BLaER1 (cell line): Measurements from ENCODE around the gene HSD17B4.
A peak's percentile ranks its signal among the peaks of the same experiment; 100 is the strongest.

Experiments used
- H3K27ac ChIP-seq: shearing (Covaris generic); formaldehyde crosslinking; 2 replicates; pipeline ENCODE4 v1.8.1; 2022
- H3K27me3 ChIP-seq: shearing (Covaris generic); formaldehyde crosslinking; 2 replicates; pipeline ENCODE4 v1.8.1; 2022
- H3K36me3 ChIP-seq: shearing (Covaris generic); formaldehyde crosslinking; 2 replicates; pipeline ENCODE4 v1.8.1; 2022
- H3K4me1 ChIP-seq: shearing (Covaris generic); formaldehyde crosslinking; 2 replicates; pipeline ENCODE4 v1.8.1; 2022
- H3K4me2 ChIP-seq: shearing (Covaris generic); formaldehyde crosslinking; 2 replicates; pipeline ENCODE4 v1.8.1; 2022
- H3K4me3 ChIP-seq: shearing (Covaris generic); formaldehyde crosslinking; 2 replicates; pipeline ENCODE4 v1.8.1; 2022
- H3K9ac ChIP-seq: shearing (Covaris generic); formaldehyde crosslinking; 2 replicates; pipeline ENCODE4 v1.8.1; 2022
- H3K9me3 ChIP-seq: shearing (Covaris generic); formaldehyde crosslinking; 2 replicates; pipeline ENCODE4 v1.8.1; 2022
- H4K20me1 ChIP-seq: shearing (Covaris generic); formaldehyde crosslinking; 2 replicates; pipeline ENCODE4 v1.8.1; 2022
- Cebpa-rat ChIP-seq: shearing (Covaris generic); IDR thresholded peaks from 2 replicates; pipeline ENCODE4 v1.8.1; 2022

Gene HSD17B4, protein sequence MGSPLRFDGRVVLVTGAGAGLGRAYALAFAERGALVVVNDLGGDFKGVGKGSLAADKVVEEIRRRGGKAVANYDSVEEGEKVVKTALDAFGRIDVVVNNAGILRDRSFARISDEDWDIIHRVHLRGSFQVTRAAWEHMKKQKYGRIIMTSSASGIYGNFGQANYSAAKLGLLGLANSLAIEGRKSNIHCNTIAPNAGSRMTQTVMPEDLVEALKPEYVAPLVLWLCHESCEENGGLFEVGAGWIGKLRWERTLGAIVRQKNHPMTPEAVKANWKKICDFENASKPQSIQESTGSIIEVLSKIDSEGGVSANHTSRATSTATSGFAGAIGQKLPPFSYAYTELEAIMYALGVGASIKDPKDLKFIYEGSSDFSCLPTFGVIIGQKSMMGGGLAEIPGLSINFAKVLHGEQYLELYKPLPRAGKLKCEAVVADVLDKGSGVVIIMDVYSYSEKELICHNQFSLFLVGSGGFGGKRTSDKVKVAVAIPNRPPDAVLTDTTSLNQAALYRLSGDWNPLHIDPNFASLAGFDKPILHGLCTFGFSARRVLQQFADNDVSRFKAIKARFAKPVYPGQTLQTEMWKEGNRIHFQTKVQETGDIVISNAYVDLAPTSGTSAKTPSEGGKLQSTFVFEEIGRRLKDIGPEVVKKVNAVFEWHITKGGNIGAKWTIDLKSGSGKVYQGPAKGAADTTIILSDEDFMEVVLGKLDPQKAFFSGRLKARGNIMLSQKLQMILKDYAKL

GRCh38 chr5:119452373-119453039, at the start of gene HSD17B4:
Gene HSD17B4 (plus strand): TSS chr5:119452497. CDS start chr5:119452576, 79 bp downstream.
- Histone ChIP-seq H3K36me3 (peaks cover 12% of the 10 kb centered on the region; the same call in 1 of the 2 replicates), H3K27me3 (no peaks in the 10 kb centered on the region), H3K9ac (peak within 1 kb of the TSS; percentile 80), H3K4me1 (peaks cover 23% of the 10 kb centered on the region), H3K4me2 (peak within 1 kb of the TSS; percentile 76), H3K27ac (peak within 1 kb of the TSS; percentile 79), H3K9me3 (peaks cover 24% of the 10 kb centered on the region), H4K20me1 (no peaks in the 10 kb centered on the region), H3K4me3 (peak within 1 kb of the TSS; percentile 79)
- no peak for TF ChIP-seq Cebpa-rat

DNA sequence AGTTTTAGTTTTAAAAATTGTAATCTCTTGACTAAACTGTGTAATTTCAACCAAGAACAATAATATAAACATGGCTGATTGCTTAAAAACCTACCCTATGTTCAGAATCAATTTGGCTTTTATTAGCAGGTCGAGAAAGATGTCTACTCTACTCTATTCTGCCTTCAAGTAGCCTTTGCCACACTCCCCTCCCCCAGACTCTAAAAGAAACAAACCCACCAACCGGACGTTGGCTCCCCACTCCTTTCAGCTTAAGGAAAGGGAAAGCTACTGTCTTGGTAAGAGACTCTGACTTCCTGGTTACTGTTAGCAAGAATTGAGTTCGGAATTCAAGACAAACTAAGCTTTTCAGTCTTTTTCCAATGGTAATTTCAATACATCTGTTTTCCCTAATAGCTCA, 49.7 kb upstream of the HSD17B4 start:
- no peak overlapping the region for H3K4me3 ChIP-seq
- H3K9me3 ChIP-seq = no peaks in the 10 kb centered on the region
- no peaks in the 10 kb centered on the region for H4K20me1 ChIP-seq
- H3K4me2 ChIP-seq = no peak overlapping the region
- peaks cover 16% of the 10 kb centered on the region for H3K4me1 ChIP-seq
- H3K9ac ChIP-seq = no peak overlapping the region
- no peaks in the 10 kb centered on the region for H3K27me3 ChIP-seq
- no peak overlapping the region for H3K27ac ChIP-seq
- no peaks in the 10 kb centered on the region for H3K36me3 ChIP-seq
- TF ChIP-seq Cebpa-rat = no peak

- H3K4me2 ChIP-seq = no peak overlapping the region
- H3K27ac ChIP-seq = no peak overlapping the region
- H3K9me3 ChIP-seq = no peaks in the 10 kb centered on the region
Observed at GRCh38 chr5:119404033-119404432, 48.3 kb upstream of the HSD17B4 start.

GRCh38 chr5:119405419-119405818, 46.9 kb upstream of the HSD17B4 start:
- no peaks in the 10 kb centered on the region for H3K9me3 ChIP-seq
- H3K4me1 ChIP-seq = peaks cover 11% of the 10 kb centered on the region; the same call in 1 of the 2 replicates
- no peak overlapping the region for H3K27ac ChIP-seq
- TF ChIP-seq Cebpa-rat = no peak
- H3K4me3 ChIP-seq = no peak overlapping the region
- no peaks in the 10 kb centered on the region for H4K20me1 ChIP-seq
- H3K27me3 ChIP-seq = no peaks in the 10 kb centered on the region
- no peaks in the 10 kb centered on the region for H3K36me3 ChIP-seq
- H3K4me2 ChIP-seq = no peak overlapping the region
- H3K9ac ChIP-seq = no peak overlapping the region

More at GRCh38 chr5:119404033-119404432, 48.3 kb upstream of the HSD17B4 start:
- Histone ChIP-seq H3K4me1 (peaks cover 14% of the 10 kb centered on the region), H3K9ac (no peak overlapping the region), H3K36me3 (no peaks in the 10 kb centered on the region), H3K4me3 (no peak overlapping the region), H4K20me1 (no peaks in the 10 kb centered on the region), H3K27me3 (no peaks in the 10 kb centered on the region)
- no peak for TF ChIP-seq Cebpa-rat

DNA sequence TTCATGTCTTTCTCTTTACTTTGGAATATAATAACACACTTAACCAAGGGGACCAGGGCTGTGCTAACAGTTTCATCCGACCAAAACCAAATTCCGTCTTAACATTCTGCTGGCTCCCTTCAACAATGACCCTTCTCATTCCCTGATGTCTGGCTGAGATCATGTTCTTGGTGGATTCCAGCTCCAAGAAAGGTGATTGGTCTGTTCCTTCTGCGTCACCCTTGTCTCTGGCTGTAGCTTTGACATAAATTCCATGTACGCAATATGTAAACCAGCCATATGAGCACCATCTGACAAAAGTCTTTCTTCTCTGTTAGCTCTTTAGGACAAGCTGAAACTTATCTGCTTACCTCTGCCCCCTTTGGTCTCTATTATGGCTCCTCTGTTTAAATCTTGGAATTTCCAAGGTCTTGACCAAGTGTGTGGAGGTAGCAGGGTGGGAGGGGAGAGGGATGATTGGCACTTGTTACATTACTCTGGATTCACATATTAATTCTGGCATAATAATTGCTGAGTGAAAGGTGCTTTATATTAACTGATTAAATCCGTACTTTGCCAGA, 45.7 kb upstream of the HSD17B4 start:
- Histone ChIP-seq H4K20me1 (no peaks in the 10 kb centered on the region), H3K4me1 (peaks cover 11% of the 10 kb centered on the region; the same call in 1 of the 2 replicates), H3K4me2 (no peak overlapping the region), H3K27me3 (no peaks in the 10 kb centered on the region), H3K27ac (no peak overlapping the region), H3K36me3 (no peaks in the 10 kb centered on the region), H3K9me3 (no peaks in the 10 kb centered on the region), H3K9ac (no peak overlapping the region), H3K4me3 (no peak overlapping the region)
- TF ChIP-seq Cebpa-rat = no peak

DNA sequence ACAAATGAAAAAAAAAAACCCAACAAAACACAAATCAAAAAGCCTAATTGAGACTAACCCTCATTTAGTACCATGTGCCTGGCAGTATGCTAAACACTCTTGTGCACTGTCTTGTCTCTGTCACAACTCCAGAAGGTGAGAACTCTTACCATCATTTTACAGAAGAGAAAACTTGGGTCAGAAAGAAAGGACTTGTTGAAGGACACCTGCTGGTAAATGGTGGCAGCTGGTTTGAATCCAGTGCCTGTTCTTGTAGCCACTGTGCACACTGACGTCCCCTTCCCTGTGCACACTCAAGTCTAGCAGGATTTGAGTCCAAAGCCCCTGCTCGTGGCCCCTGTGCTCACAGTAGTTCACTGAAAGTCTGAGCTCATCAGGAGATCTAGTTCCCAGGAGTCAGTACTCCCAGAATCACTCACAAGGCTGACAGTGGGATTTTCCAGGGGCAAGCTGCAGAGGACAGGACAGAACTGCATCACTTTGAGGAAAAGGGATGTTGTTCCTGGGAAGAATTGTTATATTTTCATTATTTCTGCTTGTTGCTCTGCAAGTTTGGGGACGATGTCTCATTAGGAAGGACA, 43.0 kb upstream of the HSD17B4 start:
- no peak overlapping the region for H3K27ac ChIP-seq
- no peak overlapping the region for H3K4me2 ChIP-seq
- H3K36me3 ChIP-seq = no peaks in the 10 kb centered on the region
- H3K9me3 ChIP-seq = no peaks in the 10 kb centered on the region
- no peak for TF ChIP-seq Cebpa-rat
- no peak overlapping the region for H3K9ac ChIP-seq
- H3K27me3 ChIP-seq = no peaks in the 10 kb centered on the region
- no peak overlapping the region for H3K4me3 ChIP-seq
- no peaks in the 10 kb centered on the region for H4K20me1 ChIP-seq
- peaks cover 17% of the 10 kb centered on the region; the same call in 1 of the 2 replicates for H3K4me1 ChIP-seq

- Histone ChIP-seq H4K20me1 (no peaks in the 10 kb centered on the region), H3K9ac (no peak overlapping the region), H3K9me3 (no peaks in the 10 kb centered on the region), H3K4me1 (peaks cover 8% of the 10 kb centered on the region; the same call in 1 of the 2 replicates), H3K36me3 (no peaks in the 10 kb centered on the region), H3K4me3 (no peak overlapping the region), H3K4me2 (no peak overlapping the region), H3K27ac (no peak overlapping the region; the same call in 1 of the 2 replicates), H3K27me3 (no peaks in the 10 kb centered on the region)
- no peak for TF ChIP-seq Cebpa-rat
Observed at GRCh38 chr5:119410448-119411159, 41.7 kb upstream of the HSD17B4 start.

- Histone ChIP-seq H3K9me3 (no peaks in the 10 kb centered on the region), H3K4me3 (peak overlapping the region; percentile 60), H3K9ac (peak overlapping the region; percentile 71), H3K4me1 (peaks cover 8% of the 10 kb centered on the region; the same call in 1 of the 2 replicates), H3K36me3 (no peaks in the 10 kb centered on the region), H3K27ac (peak overlapping the region; percentile 35), H3K4me2 (peak overlapping the region; percentile 62), H3K27me3 (no peaks in the 10 kb centered on the region), H4K20me1 (no peaks in the 10 kb centered on the region)
- TF ChIP-seq Cebpa-rat = no peak
Observed at GRCh38 chr5:119411361-119412278, 40.7 kb upstream of the HSD17B4 start.
